HCT116 (cell line): ENCODE measurements around the gene SCN4A. TPM values are rescaled to one million over a fixed set of nuclear protein-coding genes. Genes with fewer than 3 reads are reported as not detected.

Experiments
- ATAC-seq: fragments of 200-7000 bp; cut with Tn5 transposase; 2 replicates; pipeline ENCODE4 v1.9.1; 2020; ENCODE audit warnings: mild to moderate bottlenecking, moderate library complexity
- BruUV-seq: library from RNA; stranded (reverse); fragments of 400-500 nt; replicated peaks from 2 replicates; lab custom pipeline; 2021; lab: Mats Ljungman, UMichigan
- CTCF ChIA-PET: fragments of 300-600 bp; sonication (Branson Sonifier 250); formaldehyde crosslinking; loops from one replicate; lab custom pipeline; 2021; ENCODE audit warnings: antibody characterized with exemption; lab: Charles Lee
- POLR2A ChIA-PET: fragments of 300-600, 350-600 bp; sonication (Branson Sonifier 250); formaldehyde crosslinking; loops from one replicate; lab custom pipeline; 2021; ENCODE audit warnings: antibody characterized with exemption; lab: Charles Lee
- RAD21 ChIA-PET, 2 experiments: fragments of 300-600 bp; sonication (Branson Sonifier 250); formaldehyde crosslinking; loops; one replicate each; lab custom pipeline; 2023; ENCODE audit warnings: low total read pairs in 2 of 2; ENCODE audit not compliant: uncharacterized antibody in 2 of 2, unreplicated experiment in 2 of 2, low non-redundant PET in 1 of 2; lab: Charles Lee
- DNase-seq: peaks from one replicate; pipeline ENCODE4 v3.0.0-alpha.2; 2010; ENCODE audit warnings: low read depth, low spot score
- H2AFZ ChIP-seq: fragments of 200-600 bp; shearing (Covaris generic), sonication (generic); 2 replicates; pipeline ENCODE4 v1.6.1; 2017; ENCODE audit warnings: low read depth, mixed run types, mixed read lengths, antibody characterized with exemption, low read length; ENCODE audit not compliant: poor library complexity, severe bottlenecking
- H3K27ac ChIP-seq: 2 replicates; pipeline ENCODE4 v1.5.1; 2012; ENCODE audit warnings: low read depth, low read length
- H3K27me3 ChIP-seq: fragments of 200-600 bp; sonication (generic); 2 replicates; pipeline ENCODE4 v1.6.1; 2016; ENCODE audit warnings: mixed run types, low read length, mixed read lengths; ENCODE audit not compliant: insufficient read depth
- H3K36me3 ChIP-seq, 2 experiments: fragments of 200-500 bp in 1 of 2; fragments of 200-600 bp in 1 of 2; sonication (Bioruptor generic) in 1 of 2; sonication (generic) in 1 of 2; 2 replicates each; pipeline versions ENCODE4 v1.5.1 to v1.6.1; 2014 to 2016; ENCODE audit warnings: low read length in 2 of 2, inconsistent platforms in 1 of 2, mixed read lengths in 1 of 2, mixed run types in 1 of 2; ENCODE audit not compliant: insufficient read depth in 2 of 2, control insufficient read depth in 1 of 2
- H3K4me1 ChIP-seq, 2 experiments: fragments of 200-600 bp in 1 of 2; sonication (generic) in 1 of 2; 2 replicates each; pipeline versions ENCODE4 v1.5.1 to v1.6.1; 2012 to 2017; ENCODE audit warnings: low read length in 2 of 2, inconsistent platforms in 1 of 2, mild to moderate bottlenecking in 1 of 2, mixed read lengths in 1 of 2, mixed run types in 1 of 2, moderate library complexity in 1 of 2; ENCODE audit not compliant: insufficient read depth in 2 of 2, control insufficient read depth in 1 of 2
- H3K4me2 ChIP-seq: fragments of 200-600 bp; sonication (generic); 2 replicates; pipeline ENCODE4 v1.6.1; 2017; ENCODE audit warnings: mixed run types, low read length, mixed read lengths
- H3K4me3 ChIP-seq, 2 experiments: fragments of 200-600 bp in 1 of 2; sonication (generic) in 1 of 2; replicated peaks in 1 of 2; 2 replicates each; pipeline ENCODE4 v1.5.1; 2011 to 2016; ENCODE audit warnings: low read length in 2 of 2, control low read depth in 1 of 2, low read depth in 1 of 2, mild to moderate bottlenecking in 1 of 2, mixed read lengths in 1 of 2, mixed run types in 1 of 2
- H3K79me2 ChIP-seq: fragments of 200-600 bp; sonication (generic); 2 replicates; pipeline ENCODE4 v1.6.1; 2017; ENCODE audit warnings: mild to moderate bottlenecking, mixed run types, low read length, moderate library complexity, mixed read lengths; ENCODE audit not compliant: insufficient read depth
- H3K9ac ChIP-seq: fragments of 200-600 bp; sonication (generic); 2 replicates; pipeline ENCODE4 v1.6.1; 2016; ENCODE audit warnings: low read length, mixed read lengths
- H3K9me2 ChIP-seq: fragments of 200-600 bp; sonication (generic), shearing (Covaris generic); 2 replicates; pipeline ENCODE4 v1.6.1; 2017; ENCODE audit warnings: mixed run types, mild to moderate bottlenecking, moderate library complexity; ENCODE audit not compliant: insufficient read depth
- H3K9me3 ChIP-seq, 2 experiments: fragments of 200-500 bp in 1 of 2; fragments of 200-600 bp in 1 of 2; sonication (Bioruptor generic) in 1 of 2; sonication (generic) in 1 of 2; 2 replicates each; pipeline ENCODE4 v1.6.1; 2014 to 2017; ENCODE audit warnings: low read length in 2 of 2, mixed read lengths in 2 of 2, inconsistent platforms in 1 of 2, low read depth in 1 of 2, mild to moderate bottlenecking in 1 of 2, mixed run types in 1 of 2, moderate library complexity in 1 of 2; ENCODE audit not compliant: control insufficient read depth in 1 of 2, insufficient read depth in 1 of 2
- H4K20me1 ChIP-seq: fragments of 200-600 bp; sonication (generic), shearing (Covaris generic); 2 replicates; pipeline ENCODE4 v1.6.1; 2017; ENCODE audit warnings: mixed run types, mild to moderate bottlenecking, moderate library complexity; ENCODE audit not compliant: insufficient read depth
- CEBPB ChIP-seq: IDR thresholded peaks from 2 replicates; pipeline ENCODE4 v1.6.1; 2012; ENCODE audit warnings: low read depth
- EZH2phosphoT487 ChIP-seq: fragments of 200-600 bp; IDR thresholded peaks from 2 replicates; pipeline ENCODE4 v1.6.1; 2018; ENCODE audit warnings: antibody characterized with exemption, borderline replicate concordance
- FOSL1 ChIP-seq: IDR thresholded peaks from 2 replicates; pipeline ENCODE4 v1.6.1; 2012; ENCODE audit warnings: low read depth
- JUND ChIP-seq: IDR thresholded peaks from 2 replicates; pipeline ENCODE4 v1.6.1; 2012
- POLR2A ChIP-seq: IDR thresholded peaks from 2 replicates; pipeline ENCODE4 v1.7.0; 2011; ENCODE audit warnings: borderline replicate concordance; ENCODE audit not compliant: insufficient read depth, insufficient read length; ENCODE audit errors: extremely low read depth
- POLR2AphosphoS5 ChIP-seq: IDR thresholded peaks from 2 replicates; pipeline ENCODE4 v1.6.1; 2011; ENCODE audit warnings: mild to moderate bottlenecking, low read depth, low read length, moderate library complexity
- RAD21 ChIP-seq: IDR thresholded peaks from 2 replicates; pipeline ENCODE4 v1.6.1; 2012; ENCODE audit warnings: low read depth, mild to moderate bottlenecking
- SRF ChIP-seq: IDR thresholded peaks from 2 replicates; pipeline ENCODE4 v1.6.1; 2012; ENCODE audit warnings: low read depth
- TCF7L2 ChIP-seq: IDR thresholded peaks from 2 replicates; pipeline ENCODE4 v1.7.0; 2011; ENCODE audit warnings: borderline replicate concordance, inconsistent platforms; ENCODE audit not compliant: insufficient read depth, insufficient read length; ENCODE audit errors: extremely low read depth
- ZFX ChIP-seq: fragments of 450-650 bp; IDR thresholded peaks from 2 replicates; pipeline ENCODE4 v1.6.1; 2017
- intact Hi-C: fragments of 100-400 bp; cut with micrococcal nuclease; formaldehyde crosslinking; loops from 2 replicates; pipeline ENCODE4 v1.10.0; 2022
- total RNA-seq: library from RNA; stranded (reverse); gene quantifications from one replicate; pipeline ENCODE4 v1.2.1, GENCODE V29; 2021; ENCODE audit not compliant: unreplicated experiment
- TF ChIP-seq, protein P1 (sequence below): IDR thresholded peaks from 2 replicates; pipeline ENCODE4 v1.6.1; 2012
- TF ChIP-seq, protein P2 (sequence below): IDR thresholded peaks from 2 replicates; pipeline ENCODE4 v1.6.1; 2012; ENCODE audit warnings: low read depth

The SCN4A gene
- total RNA-seq, 1 experiment from 2014 or later: 2.7 TPM

DNA sequence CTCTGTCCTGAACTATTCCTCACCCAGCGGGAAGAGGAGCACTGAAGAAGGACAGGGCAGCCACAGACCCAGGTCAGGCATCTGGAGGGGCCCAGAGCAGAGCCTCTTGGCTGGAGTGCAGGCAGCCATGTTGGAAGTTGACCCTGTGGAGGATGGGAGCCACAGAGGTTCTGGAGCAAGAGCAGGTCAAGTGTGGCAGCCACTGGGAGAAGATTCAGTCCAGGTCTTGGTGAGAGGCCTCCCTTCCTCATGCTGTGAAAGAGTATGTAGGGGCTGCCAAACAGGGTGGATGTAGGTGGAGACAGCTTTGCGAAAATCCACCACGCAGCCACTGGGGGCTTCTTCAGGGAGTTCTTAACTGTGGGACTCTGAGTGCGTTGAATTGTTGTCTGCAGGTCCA is 40.0 kb downstream of the SCN4A start:
- no peak for TF ChIP-seq TCF7L2
- TF ChIP-seq EZH2phosphoT487: no peak
- TF ChIP-seq, protein P1, sequence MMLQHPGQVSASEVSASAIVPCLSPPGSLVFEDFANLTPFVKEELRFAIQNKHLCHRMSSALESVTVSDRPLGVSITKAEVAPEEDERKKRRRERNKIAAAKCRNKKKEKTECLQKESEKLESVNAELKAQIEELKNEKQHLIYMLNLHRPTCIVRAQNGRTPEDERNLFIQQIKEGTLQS: no peak
- TF ChIP-seq RAD21: no peak
- TF ChIP-seq, protein P2, sequence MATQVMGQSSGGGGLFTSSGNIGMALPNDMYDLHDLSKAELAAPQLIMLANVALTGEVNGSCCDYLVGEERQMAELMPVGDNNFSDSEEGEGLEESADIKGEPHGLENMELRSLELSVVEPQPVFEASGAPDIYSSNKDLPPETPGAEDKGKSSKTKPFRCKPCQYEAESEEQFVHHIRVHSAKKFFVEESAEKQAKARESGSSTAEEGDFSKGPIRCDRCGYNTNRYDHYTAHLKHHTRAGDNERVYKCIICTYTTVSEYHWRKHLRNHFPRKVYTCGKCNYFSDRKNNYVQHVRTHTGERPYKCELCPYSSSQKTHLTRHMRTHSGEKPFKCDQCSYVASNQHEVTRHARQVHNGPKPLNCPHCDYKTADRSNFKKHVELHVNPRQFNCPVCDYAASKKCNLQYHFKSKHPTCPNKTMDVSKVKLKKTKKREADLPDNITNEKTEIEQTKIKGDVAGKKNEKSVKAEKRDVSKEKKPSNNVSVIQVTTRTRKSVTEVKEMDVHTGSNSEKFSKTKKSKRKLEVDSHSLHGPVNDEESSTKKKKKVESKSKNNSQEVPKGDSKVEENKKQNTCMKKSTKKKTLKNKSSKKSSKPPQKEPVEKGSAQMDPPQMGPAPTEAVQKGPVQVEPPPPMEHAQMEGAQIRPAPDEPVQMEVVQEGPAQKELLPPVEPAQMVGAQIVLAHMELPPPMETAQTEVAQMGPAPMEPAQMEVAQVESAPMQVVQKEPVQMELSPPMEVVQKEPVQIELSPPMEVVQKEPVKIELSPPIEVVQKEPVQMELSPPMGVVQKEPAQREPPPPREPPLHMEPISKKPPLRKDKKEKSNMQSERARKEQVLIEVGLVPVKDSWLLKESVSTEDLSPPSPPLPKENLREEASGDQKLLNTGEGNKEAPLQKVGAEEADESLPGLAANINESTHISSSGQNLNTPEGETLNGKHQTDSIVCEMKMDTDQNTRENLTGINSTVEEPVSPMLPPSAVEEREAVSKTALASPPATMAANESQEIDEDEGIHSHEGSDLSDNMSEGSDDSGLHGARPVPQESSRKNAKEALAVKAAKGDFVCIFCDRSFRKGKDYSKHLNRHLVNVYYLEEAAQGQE: no peak
- no peak for TF ChIP-seq ZFX
- TF ChIP-seq SRF: no peak
- TF ChIP-seq FOSL1: no peak
- TF ChIP-seq POLR2A: no peak
- TF ChIP-seq JUND: no peak
- TF ChIP-seq CEBPB: no peak
- no peak for TF ChIP-seq POLR2AphosphoS5
- TF ChIP-seq, all 23 proteins: peak for 0
- intact Hi-C loops: no loop called here
- no peaks in the 10 kb centered on the region for H3K9me2 ChIP-seq
- ChIA-PET CTCF (interaction anchor here (0.9 to 3.9 kb wide), 3 partner anchors 13 to 18 kb away, joined by 3 to 17 read pairs (median 3); no protein-coding TSS in a partner anchor), POLR2A (interaction anchor here (1.0 kb wide), 1 partner anchor 213 kb away, joined by 3 read pairs; no protein-coding TSS in a partner anchor), RAD21 (no interaction called here)
- H3K36me3 ChIP-seq: no peaks in the 10 kb centered on the region
- no peak for DNase-seq
- H3K79me2 ChIP-seq: no peaks in the 10 kb centered on the region
- BruUV-seq: no TSS peak
- peaks cover 0 to 11% of the 10 kb centered on the region in 2 experiments; a peak in 3 of 4 replicates for H3K4me1 ChIP-seq
- H3K4me3 ChIP-seq: no peak overlapping the region
- H3K9me3 ChIP-seq: no peaks in the 10 kb centered on the region
- H3K9ac ChIP-seq: no peak overlapping the region
- ATAC-seq: no peak
- H3K27me3 ChIP-seq: no peaks in the 10 kb centered on the region
- no peak overlapping the region for H2AFZ ChIP-seq
- H3K4me2 ChIP-seq: no peak overlapping the region
- H3K27ac ChIP-seq: no peak overlapping the region
- no peaks in the 10 kb centered on the region for H4K20me1 ChIP-seq
